Loucy (cell line): ENCODE results near the gene GJA10.

Experiments
- H2AFZ ChIP-seq: fragments of 200-600 bp; sonication (generic); 2 replicates; pipeline ENCODE4 v1.6.0; 2016; ENCODE audit warnings: antibody characterized with exemption, mild to moderate bottlenecking, low read length, moderate library complexity
- H3F3A ChIP-seq: fragments of 200-600 bp; 2 replicates; pipeline ENCODE4 v1.6.0; 2016; ENCODE audit warnings: antibody characterized with exemption, low read depth, mild to moderate bottlenecking
- H3K27me3 ChIP-seq: fragments of 200-600 bp; sonication (generic); 2 replicates; pipeline ENCODE4 v1.6.1; 2014; ENCODE audit warnings: low read length, mild to moderate bottlenecking; ENCODE audit not compliant: insufficient read depth, poor library complexity, severe bottlenecking
- H3K36me3 ChIP-seq: fragments of 200-600 bp; sonication (generic); 2 replicates; pipeline ENCODE4 v1.6.1; 2016; ENCODE audit warnings: low read length; ENCODE audit not compliant: insufficient read depth
- H3K4me1 ChIP-seq: fragments of 200-600 bp; sonication (generic); 2 replicates; pipeline ENCODE4 v1.5.1; 2014; ENCODE audit warnings: low read length, mild to moderate bottlenecking; ENCODE audit not compliant: insufficient read depth, poor library complexity, severe bottlenecking
- H3K4me2 ChIP-seq: fragments of 200-600 bp; sonication (generic); 2 replicates; pipeline ENCODE4 v1.6.0; 2014; ENCODE audit warnings: antibody characterized with exemption, low read length, low read depth, mild to moderate bottlenecking; ENCODE audit not compliant: poor library complexity, severe bottlenecking
- H3K4me3 ChIP-seq: fragments of 200-600 bp; sonication (generic); 2 replicates; pipeline ENCODE4 v1.5.1; 2014; ENCODE audit warnings: low read length, mild to moderate bottlenecking, mixed read lengths; ENCODE audit not compliant: poor library complexity, severe bottlenecking
- H3K79me2 ChIP-seq: fragments of 200-600 bp; sonication (generic); 2 replicates; pipeline ENCODE4 v1.6.1; 2014; ENCODE audit warnings: low read length; ENCODE audit not compliant: insufficient read depth
- H3K9ac ChIP-seq: fragments of 200-600 bp; sonication (generic); 2 replicates; pipeline ENCODE4 v1.6.0; 2014; ENCODE audit warnings: mild to moderate bottlenecking, low read depth, low read length, moderate library complexity; ENCODE audit not compliant: poor library complexity, severe bottlenecking
- H3K9me2 ChIP-seq: fragments of 200-600 bp; sonication (generic); replicated peaks from 2 replicates; pipeline ENCODE4 v1.6.1; 2016; ENCODE audit warnings: low read depth, low read length, mixed read lengths
- H3K9me3 ChIP-seq: fragments of 200-600 bp; sonication (generic); 2 replicates; pipeline ENCODE4 v1.6.1; 2014; ENCODE audit warnings: mild to moderate bottlenecking, antibody characterized with exemption, low read length, low read depth; ENCODE audit not compliant: insufficient read depth
- H4K20me1 ChIP-seq: fragments of 200-600 bp; sonication (generic); 2 replicates; pipeline ENCODE4 v1.6.0; 2014; ENCODE audit warnings: antibody characterized with exemption, low read length, mild to moderate bottlenecking; ENCODE audit not compliant: insufficient read depth, poor library complexity, severe bottlenecking
- CTCF ChIP-seq: fragments of 200-600 bp; sonication (generic); conservative IDR thresholded peaks from 2 replicates; pipeline ENCODE4 v1.5.1; 2014; ENCODE audit warnings: mild to moderate bottlenecking, antibody characterized with exemption, low read length
- EZH2phosphoT487 ChIP-seq: fragments of 200-600 bp; IDR thresholded peaks from 2 replicates; pipeline ENCODE4 v1.6.1; 2018; ENCODE audit warnings: antibody characterized with exemption, mild to moderate bottlenecking, moderate library complexity, borderline replicate concordance

GJA10 gene

GRCh38 chr6:89866024-89866678 lies 28.1 kb upstream of the GJA10 start:
- Histone ChIP-seq H3K9ac (no peak overlapping the region), H3K79me2 (no peaks in the 10 kb centered on the region), H3K4me3 (no peak overlapping the region), H3K9me2 (no peaks in the 10 kb centered on the region), H3K4me1 (no peaks in the 10 kb centered on the region), H4K20me1 (no peaks in the 10 kb centered on the region), H3K36me3 (peaks cover 53% of the 10 kb centered on the region; the same call in 1 of the 2 replicates), H3K27me3 (no peaks in the 10 kb centered on the region), H2AFZ (no peak overlapping the region), H3F3A (no peaks in the 10 kb centered on the region), H3K9me3 (no peaks in the 10 kb centered on the region), H3K4me2 (no peak overlapping the region)
- TF ChIP-seq CTCF (no peak), EZH2phosphoT487 (no peak)

GRCh38 chr6:89873721-89874120 lies 20.5 kb upstream of the GJA10 start:
- H3K36me3 ChIP-seq = peaks cover 15% of the 10 kb centered on the region; the same call in 1 of the 2 replicates

GRCh38 chr6:89874438-89874837 lies 19.8 kb upstream of the GJA10 start:
- H3K9ac ChIP-seq = no peak overlapping the region
- H2AFZ ChIP-seq = no peak overlapping the region
- TF ChIP-seq CTCF = no peak
- no peaks in the 10 kb centered on the region for H3F3A ChIP-seq
- no peaks in the 10 kb centered on the region for H3K4me1 ChIP-seq
- peaks cover 15% of the 10 kb centered on the region; the same call in 1 of the 2 replicates for H3K36me3 ChIP-seq
- H3K4me3 ChIP-seq = no peak overlapping the region
- no peaks in the 10 kb centered on the region for H3K27me3 ChIP-seq
- no peaks in the 10 kb centered on the region for H3K9me2 ChIP-seq
- no peak overlapping the region for H3K4me2 ChIP-seq
- no peaks in the 10 kb centered on the region for H3K79me2 ChIP-seq
- no peaks in the 10 kb centered on the region for H4K20me1 ChIP-seq
- H3K9me3 ChIP-seq = no peaks in the 10 kb centered on the region

More at GRCh38 chr6:89873721-89874120, 20.5 kb upstream of the GJA10 start:
- Histone ChIP-seq H4K20me1 (no peaks in the 10 kb centered on the region), H3K9me3 (no peaks in the 10 kb centered on the region), H3K4me2 (no peak overlapping the region), H2AFZ (no peak overlapping the region), H3K27me3 (no peaks in the 10 kb centered on the region), H3K4me3 (no peak overlapping the region), H3K79me2 (no peaks in the 10 kb centered on the region), H3K9ac (no peak overlapping the region), H3K4me1 (no peaks in the 10 kb centered on the region), H3F3A (no peaks in the 10 kb centered on the region), H3K9me2 (no peaks in the 10 kb centered on the region)
- TF ChIP-seq CTCF (no peak), EZH2phosphoT487 (no peak)
